Measurements from ENCODE around the gene KMT2C. TPM values are rescaled to one million over a fixed set of nuclear protein-coding genes. Genes with fewer than 3 reads are reported as not detected.
"Not testable (repeated sequence)": the region's sequence is repeated elsewhere in the genome, so short reads cannot be mapped to it uniquely, and the experiment has no call there.

Gene KMT2C
- total and polyA plus RNA-seq, 10 of the 15 experiments (the other 5 are each of a cell fraction or from before 2014, with no cell fraction given): 3.3 to 45.2 (median 19.2) TPM

- FAIRE-seq; in situ Hi-C loops (cut with MboI): not testable (repeated sequence)
- CTCF ChIA-PET: interaction anchor here (0.6 kb wide), 1 partner anchor 781 kb away, joined by 3 read pairs; no protein-coding TSS in a partner anchor
Measured at GRCh38 chr7:152286219-152286618, 149.6 kb downstream of the KMT2C start.

GRCh38 chr7:152284998-152285397 lies 150.8 kb downstream of the KMT2C start:
- CTCF ChIA-PET; H2AFZ ChIP-seq (ENCODE audit: control insufficient read depth, low read depth, low read length); H3K27me3 ChIP-seq (replicated peaks in 1 of 2; ENCODE audit: control insufficient read depth in 2 of 2, insufficient read depth in 2 of 2, low read length in 1 of 2); BruUV-seq (replicated peaks); H3K79me2 ChIP-seq (ENCODE audit: control insufficient read depth, insufficient read depth, low read length); DNase-seq (ENCODE audit: low read depth, low spot score); SMC1A ChIA-PET (ENCODE audit: uncharacterized antibody, unreplicated experiment); H3K9ac ChIP-seq (ENCODE audit: control insufficient read depth, insufficient read depth, low read length); H4K20me1 ChIP-seq (ENCODE audit: control insufficient read depth, insufficient read depth); H3K9me3 ChIP-seq (replicated peaks; ENCODE audit: control insufficient read depth, insufficient read depth, low read length); FAIRE-seq; intact Hi-C loops (cut with micrococcal nuclease; ENCODE audit: unreplicated experiment); in situ Hi-C loops (cut with MboI); H3K36me3 ChIP-seq (ENCODE audit: control insufficient read depth in 2 of 2, insufficient read depth in 2 of 2, low read length in 1 of 2); H3K27ac ChIP-seq (ENCODE audit: control insufficient read depth, insufficient read depth); H3K4me3 ChIP-seq; ATAC-seq; H3K4me2 ChIP-seq (ENCODE audit: control insufficient read depth, insufficient read depth); RAD21 ChIA-PET (ENCODE audit: unreplicated experiment); H3K4me1 ChIP-seq (ENCODE audit: control insufficient read depth, insufficient read depth, low read length): not testable (repeated sequence)
- POLR2A ChIA-PET: interaction anchor here (0.6 kb wide), 1 partner anchor 313 kb away, joined by 3 read pairs; no protein-coding TSS in a partner anchor
- WGBS (ENCODE audit: insufficient coverage, insufficient replicate concordance, low lambda C conversion rate, missing lambda C conversion rate): 44% methylated on average over 3 of the region's 3 CpGs

More at GRCh38 chr7:152286219-152286618, 149.6 kb downstream of the KMT2C start:
- H3K36me3 ChIP-seq (ENCODE audit: control insufficient read depth in 2 of 2, insufficient read depth in 2 of 2, low read length in 1 of 2); H3K27me3 ChIP-seq (replicated peaks in 1 of 2; ENCODE audit: control insufficient read depth in 2 of 2, insufficient read depth in 2 of 2, low read length in 1 of 2); H3K79me2 ChIP-seq (ENCODE audit: control insufficient read depth, insufficient read depth, low read length); DNase-seq (ENCODE audit: low read depth, low spot score); H3K4me2 ChIP-seq (ENCODE audit: control insufficient read depth, insufficient read depth); H3K9ac ChIP-seq (ENCODE audit: control insufficient read depth, insufficient read depth, low read length); ATAC-seq; H3K27ac ChIP-seq (ENCODE audit: control insufficient read depth, insufficient read depth); intact Hi-C loops (cut with micrococcal nuclease; ENCODE audit: unreplicated experiment); POLR2A ChIA-PET; H3K4me3 ChIP-seq; RAD21 ChIA-PET (ENCODE audit: unreplicated experiment); H3K4me1 ChIP-seq (ENCODE audit: control insufficient read depth, insufficient read depth, low read length); H3K9me3 ChIP-seq (replicated peaks; ENCODE audit: control insufficient read depth, insufficient read depth, low read length); H4K20me1 ChIP-seq (ENCODE audit: control insufficient read depth, insufficient read depth); SMC1A ChIA-PET (ENCODE audit: uncharacterized antibody, unreplicated experiment); H2AFZ ChIP-seq (ENCODE audit: control insufficient read depth, low read depth, low read length); BruUV-seq (replicated peaks): not testable (repeated sequence)

GRCh38 chr7:152277687-152278086 lies 158.1 kb downstream of the KMT2C start:
- ATAC-seq; H3K27ac ChIP-seq (ENCODE audit: control insufficient read depth, insufficient read depth); H3K4me3 ChIP-seq; H3K9ac ChIP-seq (ENCODE audit: control insufficient read depth, insufficient read depth, low read length); H3K4me1 ChIP-seq (ENCODE audit: control insufficient read depth, insufficient read depth, low read length); BruUV-seq (replicated peaks); RAD21 ChIA-PET (ENCODE audit: unreplicated experiment); in situ Hi-C loops (cut with MboI); H3K4me2 ChIP-seq (ENCODE audit: control insufficient read depth, insufficient read depth); H3K9me3 ChIP-seq (replicated peaks; ENCODE audit: control insufficient read depth, insufficient read depth, low read length); H3K27me3 ChIP-seq (replicated peaks in 1 of 2; ENCODE audit: control insufficient read depth in 2 of 2, insufficient read depth in 2 of 2, low read length in 1 of 2); CTCF ChIA-PET; H4K20me1 ChIP-seq (ENCODE audit: control insufficient read depth, insufficient read depth); H2AFZ ChIP-seq (ENCODE audit: control insufficient read depth, low read depth, low read length); intact Hi-C loops (cut with micrococcal nuclease; ENCODE audit: unreplicated experiment); FAIRE-seq; H3K36me3 ChIP-seq (ENCODE audit: control insufficient read depth in 2 of 2, insufficient read depth in 2 of 2, low read length in 1 of 2); H3K79me2 ChIP-seq (ENCODE audit: control insufficient read depth, insufficient read depth, low read length); DNase-seq (ENCODE audit: low read depth, low spot score); POLR2A ChIA-PET: not testable (repeated sequence)
- 98% methylated on average over 2 of the region's 2 CpGs for WGBS (ENCODE audit: insufficient coverage, insufficient replicate concordance, low lambda C conversion rate, missing lambda C conversion rate)
- SMC1A ChIA-PET (ENCODE audit: uncharacterized antibody, unreplicated experiment): interaction anchor here (0.9 kb wide), 1 partner anchor 117 kb away, joined by 3 read pairs; no protein-coding TSS in a partner anchor

GRCh38 chr7:152270427-152270826 lies 165.4 kb downstream of the KMT2C start:
- H3K9ac ChIP-seq (ENCODE audit: control insufficient read depth, insufficient read depth, low read length); H3K27me3 ChIP-seq (replicated peaks in 1 of 2; ENCODE audit: control insufficient read depth in 2 of 2, insufficient read depth in 2 of 2, low read length in 1 of 2); intact Hi-C loops (cut with micrococcal nuclease; ENCODE audit: unreplicated experiment); DNase-seq (ENCODE audit: low read depth, low spot score); in situ Hi-C loops (cut with MboI); H3K4me3 ChIP-seq; H2AFZ ChIP-seq (ENCODE audit: control insufficient read depth, low read depth, low read length); H3K79me2 ChIP-seq (ENCODE audit: control insufficient read depth, insufficient read depth, low read length); POLR2A ChIA-PET; CTCF ChIA-PET; FAIRE-seq; BruUV-seq (replicated peaks); H3K36me3 ChIP-seq (ENCODE audit: control insufficient read depth in 2 of 2, insufficient read depth in 2 of 2, low read length in 1 of 2); RAD21 ChIA-PET (ENCODE audit: unreplicated experiment); H4K20me1 ChIP-seq (ENCODE audit: control insufficient read depth, insufficient read depth); H3K4me2 ChIP-seq (ENCODE audit: control insufficient read depth, insufficient read depth); ATAC-seq; H3K27ac ChIP-seq (ENCODE audit: control insufficient read depth, insufficient read depth); H3K9me3 ChIP-seq (replicated peaks; ENCODE audit: control insufficient read depth, insufficient read depth, low read length); H3K4me1 ChIP-seq (ENCODE audit: control insufficient read depth, insufficient read depth, low read length); SMC1A ChIA-PET (ENCODE audit: uncharacterized antibody, unreplicated experiment): not testable (repeated sequence)
- 73% methylated on average over 2 of the region's 2 CpGs for WGBS (ENCODE audit: insufficient coverage, insufficient replicate concordance, low lambda C conversion rate, missing lambda C conversion rate)

All from GM12878 (cell line).